ENCODE measurements around the gene CPSF4. TPM values are rescaled to one million over a fixed set of nuclear protein-coding genes. Genes with fewer than 3 reads are reported as not detected.

Gene CPSF4
- total and polyA plus RNA-seq, 5 donors: 16.2 to 21.9 (median 17.9) TPM

DNA sequence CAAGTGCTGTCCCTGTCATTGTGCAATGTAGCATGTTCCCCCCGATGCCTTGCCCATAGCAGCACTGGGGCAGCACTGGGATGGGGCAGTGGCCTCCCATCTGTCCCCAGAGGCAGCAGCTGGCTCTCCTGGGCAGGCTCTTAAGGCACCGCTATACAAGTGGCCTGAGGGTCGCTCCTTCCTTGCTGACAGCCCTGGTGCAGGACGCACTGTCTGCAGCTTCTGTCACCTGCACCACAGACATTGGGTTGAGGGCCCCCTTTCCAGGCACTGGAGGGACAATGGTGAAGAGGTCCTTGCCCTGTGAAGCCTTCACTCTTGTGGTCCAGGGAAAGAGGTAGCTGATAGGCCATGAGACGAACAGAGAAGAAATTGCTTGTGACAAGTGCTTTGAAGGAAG, 10.6 kb downstream of the CPSF4 start:
- intact Hi-C loops (cut with DNase I): no loop called here
- 92% methylated on average over 5 of the region's 5 CpGs for WGBS
- DNase-seq (peak in 1 of 3 donors; percentile 16), ATAC-seq (no peak)
- Histone ChIP-seq H3K4me1 (ENCODE audit: control insufficient read depth, insufficient read depth, low read length) (no peaks in the 10 kb centered on the region), H3K9me3 (ENCODE audit: control insufficient read depth, low read length) (no peaks in the 10 kb centered on the region), H3K4me3 (ENCODE audit: low read length) (no peak overlapping the region), H3K27me3 (ENCODE audit: control insufficient read depth, insufficient read depth) (no peaks in the 10 kb centered on the region), H3K27ac (ENCODE audit: low read length) (no peak overlapping the region)

DNA sequence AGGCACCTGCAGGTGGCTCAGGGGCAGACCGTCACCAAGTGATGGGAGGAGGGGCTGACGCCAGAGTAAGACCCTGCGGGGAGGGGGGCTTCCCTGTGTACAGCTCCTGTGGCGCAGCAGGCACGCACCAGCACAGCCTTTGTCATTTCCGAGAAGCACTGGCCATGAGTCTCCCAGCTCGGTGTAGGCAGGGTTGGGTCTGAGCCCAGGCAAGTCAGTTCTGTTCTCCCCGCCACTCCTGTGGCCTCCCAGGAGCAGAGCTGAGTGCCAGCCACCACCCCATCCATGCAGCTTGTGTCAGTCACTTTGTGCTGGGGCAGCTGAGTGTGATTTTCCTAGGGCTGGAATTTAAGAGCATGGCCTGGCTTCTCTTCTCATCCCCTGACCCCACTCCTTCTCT, 13.2 kb downstream of the CPSF4 start:
- H3K27me3 ChIP-seq (ENCODE audit: control insufficient read depth, insufficient read depth): no peaks in the 10 kb centered on the region
- H3K4me3 ChIP-seq (ENCODE audit: low read length): no peak overlapping the region
- no peak overlapping the region for H3K27ac ChIP-seq (ENCODE audit: low read length)
- DNase-seq (no peak), ATAC-seq (peak; percentile 7 to 22)
- no peaks in the 10 kb centered on the region for H3K4me1 ChIP-seq (ENCODE audit: control insufficient read depth, insufficient read depth, low read length)
- intact Hi-C loops (cut with DNase I): no loop called here
- H3K9me3 ChIP-seq (ENCODE audit: control insufficient read depth, low read length): no peaks in the 10 kb centered on the region
- WGBS: 82% methylated on average over 8 of the region's 8 CpGs

DNA sequence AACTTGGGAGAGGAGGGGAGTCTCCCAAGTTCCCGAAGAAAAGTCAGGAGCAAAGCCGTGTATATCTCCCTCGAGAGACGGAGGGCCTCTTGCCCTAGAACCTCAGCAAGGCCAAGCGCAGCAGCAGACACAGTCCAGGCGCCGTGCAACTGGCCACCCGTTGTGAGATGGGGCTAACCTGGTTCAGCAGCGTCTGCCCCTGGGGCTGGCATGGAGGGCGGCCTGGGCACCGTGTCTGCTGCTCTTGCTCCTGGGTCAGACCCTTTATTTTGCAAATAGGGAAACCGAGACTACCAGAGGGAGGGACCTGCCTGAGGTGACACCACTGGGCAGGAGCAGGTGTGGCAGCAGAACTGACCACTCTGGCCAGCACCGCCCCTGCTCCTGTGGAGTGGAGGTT, 13.8 kb downstream of the CPSF4 start:
- ATAC-seq: peak in 1 of 2 donors; percentile 2
- no peaks in the 10 kb centered on the region for H3K27me3 ChIP-seq (ENCODE audit: control insufficient read depth, insufficient read depth)
- H3K9me3 ChIP-seq (ENCODE audit: control insufficient read depth, low read length): no peaks in the 10 kb centered on the region
- WGBS: 87% methylated on average over 13 of the region's 13 CpGs
- DNase-seq: peak in 1 of 3 donors; percentile 37
- H3K27ac ChIP-seq (ENCODE audit: low read length): no peak overlapping the region
- no peaks in the 10 kb centered on the region for H3K4me1 ChIP-seq (ENCODE audit: control insufficient read depth, insufficient read depth, low read length)
- H3K4me3 ChIP-seq (ENCODE audit: low read length): no peak overlapping the region
- intact Hi-C loops (cut with DNase I): no loop called here

DNA sequence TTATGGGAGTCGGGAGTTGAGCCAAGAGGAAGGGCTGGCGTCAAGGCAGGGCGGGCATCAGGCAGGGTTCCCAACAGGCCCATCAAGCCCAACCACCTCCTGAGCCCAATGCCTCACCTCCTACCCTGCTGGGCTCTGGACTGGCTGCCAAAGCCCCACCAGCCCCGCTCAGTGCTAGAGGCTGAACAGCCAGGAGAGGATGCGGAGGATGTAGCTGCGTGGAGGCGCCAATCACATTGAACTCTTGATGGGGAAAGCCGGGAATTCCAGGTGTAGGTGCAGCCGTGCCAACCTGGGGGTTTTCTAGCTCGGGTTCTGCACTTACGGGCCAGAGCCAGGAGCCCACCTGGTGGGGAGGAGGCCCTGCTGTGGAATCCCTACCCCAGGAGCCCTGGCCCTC, 14.4 kb downstream of the CPSF4 start:
- 83% methylated on average over 11 of the region's 11 CpGs for WGBS
- peak; percentile 10 to 39 for ATAC-seq
- H3K27ac ChIP-seq (ENCODE audit: low read length): no peak overlapping the region
- no peaks in the 10 kb centered on the region for H3K27me3 ChIP-seq (ENCODE audit: control insufficient read depth, insufficient read depth)
- no peak overlapping the region for H3K4me3 ChIP-seq (ENCODE audit: low read length)
- intact Hi-C loops (cut with DNase I): no loop called here
- H3K4me1 ChIP-seq (ENCODE audit: control insufficient read depth, insufficient read depth, low read length): no peaks in the 10 kb centered on the region
- H3K9me3 ChIP-seq (ENCODE audit: control insufficient read depth, low read length): no peaks in the 10 kb centered on the region
- peak in 2 of 3 donors; percentile 43 to 47 for DNase-seq

DNA sequence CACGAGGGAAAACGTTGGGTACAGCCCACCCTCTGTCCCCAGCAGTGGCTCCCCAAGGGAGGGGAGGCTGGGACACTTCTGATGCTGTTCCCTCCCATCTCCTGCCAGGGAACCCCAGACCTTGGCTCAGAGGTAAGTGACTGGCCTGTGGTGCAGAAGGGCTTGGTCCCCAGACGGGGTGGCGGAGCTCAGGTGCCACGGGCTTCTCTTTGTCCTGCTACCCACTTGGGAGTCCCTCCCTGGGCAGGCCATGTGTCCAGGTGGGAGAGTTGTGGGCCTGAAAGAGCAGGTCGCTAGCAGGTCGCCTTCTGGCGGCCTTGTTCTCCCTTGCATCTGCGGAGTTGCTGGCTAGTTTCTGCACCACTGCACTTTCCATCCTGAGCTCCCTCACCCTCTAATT, 17.1 kb downstream of the CPSF4 start:
- Histone ChIP-seq H3K4me3 (ENCODE audit: low read length) (no peak overlapping the region), H3K27me3 (ENCODE audit: control insufficient read depth, insufficient read depth) (no peaks in the 10 kb centered on the region), H3K27ac (ENCODE audit: low read length) (no peak overlapping the region), H3K4me1 (ENCODE audit: control insufficient read depth, insufficient read depth, low read length) (no peaks in the 10 kb centered on the region), H3K9me3 (ENCODE audit: control insufficient read depth, low read length) (no peaks in the 10 kb centered on the region)
- DNase-seq (peak in 1 of 3 donors; percentile 24), ATAC-seq (no peak)
- 78% methylated on average over 9 of the region's 9 CpGs for WGBS
- intact Hi-C loops (cut with DNase I): no loop called here

DNA sequence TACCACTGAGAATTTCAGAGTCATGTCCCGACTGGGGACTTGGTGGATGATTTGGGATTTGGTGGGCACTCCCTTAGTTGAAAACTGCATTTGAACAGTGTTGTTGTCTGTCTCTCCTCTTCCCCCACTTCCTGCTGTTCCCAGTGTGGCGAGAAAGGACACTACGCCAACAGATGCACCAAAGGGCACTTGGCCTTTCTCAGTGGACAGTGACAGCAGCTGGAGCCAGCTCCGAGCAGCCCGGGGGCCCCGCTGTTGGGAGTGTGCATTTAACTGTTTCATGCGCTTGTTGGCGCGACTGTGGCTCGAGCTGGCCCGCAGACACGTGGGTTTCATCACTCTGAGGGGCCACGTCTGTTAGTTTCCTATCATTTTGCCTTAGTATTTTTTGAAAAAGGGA, 17.5 kb downstream of the CPSF4 start:
- Histone ChIP-seq H3K4me1 (ENCODE audit: control insufficient read depth, insufficient read depth, low read length) (no peaks in the 10 kb centered on the region), H3K27ac (ENCODE audit: low read length) (no peak overlapping the region), H3K9me3 (ENCODE audit: control insufficient read depth, low read length) (no peaks in the 10 kb centered on the region), H3K4me3 (ENCODE audit: low read length) (no peak overlapping the region), H3K27me3 (ENCODE audit: control insufficient read depth, insufficient read depth) (no peaks in the 10 kb centered on the region)
- ATAC-seq: no peak
- intact Hi-C loops (cut with DNase I): no loop called here
- WGBS: 60% methylated on average over 13 of the region's 13 CpGs
- DNase-seq: peak in 1 of 3 donors; percentile 54

DNA sequence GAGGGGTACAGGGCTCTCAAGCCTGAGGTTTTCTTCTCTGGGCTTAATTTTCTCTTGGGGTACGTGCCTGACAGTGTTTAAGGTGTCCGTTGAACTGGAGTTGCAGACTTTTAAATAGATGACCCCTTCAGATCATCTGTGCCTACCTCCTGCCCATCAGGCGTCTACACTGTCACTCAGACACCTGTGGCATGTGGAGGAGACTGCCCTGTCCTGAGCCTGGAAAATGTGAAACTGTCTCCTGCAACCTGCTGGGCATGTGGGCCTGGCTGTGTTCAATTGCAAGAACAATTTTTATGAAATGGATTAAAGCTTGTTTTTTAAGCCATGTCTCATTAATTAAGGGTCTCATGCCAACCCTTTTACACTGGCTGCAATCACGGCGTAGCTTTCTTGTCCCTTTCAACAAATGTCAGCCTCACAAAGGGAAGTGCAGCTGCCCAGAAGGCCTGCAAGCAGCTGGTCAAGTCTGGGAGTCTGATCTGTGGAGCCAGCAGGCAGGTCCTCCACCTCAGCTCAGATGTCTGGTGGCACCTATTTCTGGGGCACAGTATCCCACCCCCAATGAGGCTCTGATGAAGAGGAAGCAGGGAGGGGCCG, 18.4 kb downstream of the CPSF4 start:
- Histone ChIP-seq H3K9me3 (ENCODE audit: control insufficient read depth, low read length) (no peaks in the 10 kb centered on the region), H3K4me3 (ENCODE audit: low read length) (no peak overlapping the region), H3K27ac (ENCODE audit: low read length) (no peak overlapping the region), H3K4me1 (ENCODE audit: control insufficient read depth, insufficient read depth, low read length) (no peaks in the 10 kb centered on the region), H3K27me3 (ENCODE audit: control insufficient read depth, insufficient read depth) (no peaks in the 10 kb centered on the region)
- 76% methylated on average over 6 of the region's 6 CpGs for WGBS
- intact Hi-C loops (cut with DNase I): no loop called here
- ATAC-seq (no peak), DNase-seq (no peak)

DNA sequence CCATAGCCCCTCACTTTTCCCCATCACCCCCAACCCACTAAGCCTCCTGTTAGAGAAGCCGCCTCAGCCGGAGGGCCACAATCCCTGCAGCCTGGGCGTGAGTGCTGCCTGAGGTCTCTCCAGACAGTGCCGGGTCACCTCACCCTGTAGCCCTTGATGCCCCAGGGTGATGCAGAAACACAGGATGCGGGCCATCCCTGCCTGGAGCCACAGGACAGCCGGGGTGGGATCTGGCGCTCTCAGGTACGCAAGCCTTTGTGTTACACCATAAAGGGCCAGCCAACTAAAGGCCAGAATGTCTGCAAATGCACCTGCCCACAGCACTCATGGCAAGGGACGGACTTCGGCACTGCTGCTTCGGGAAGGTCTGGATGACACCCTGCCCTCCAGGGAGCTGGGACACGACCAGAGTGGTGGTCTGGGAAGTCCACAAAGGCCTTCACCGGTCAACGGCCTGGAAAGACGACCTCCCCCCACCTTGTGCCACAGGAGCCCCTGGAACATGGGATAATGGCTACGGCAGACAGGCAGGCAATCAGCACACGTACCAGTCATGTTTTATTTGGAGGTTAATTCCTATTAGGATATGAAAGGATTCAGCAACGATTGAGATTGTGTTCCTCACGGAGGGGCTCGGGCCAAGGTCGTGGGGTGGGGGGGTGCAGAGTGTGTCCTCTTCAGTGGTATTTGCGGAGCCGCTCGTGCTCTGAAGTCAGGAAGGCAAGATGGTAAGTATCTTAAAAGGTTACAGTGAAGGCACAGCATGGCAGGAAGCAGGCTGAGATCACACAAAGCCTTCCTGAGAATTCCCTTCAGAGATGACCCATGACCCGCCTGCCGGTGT, 19.1 kb downstream of the CPSF4 start:
- ATAC-seq (peak in 1 of 2 donors; percentile 7), DNase-seq (peak in 1 of 3 donors; percentile 36)
- intact Hi-C loops (cut with DNase I): no loop called here
- H3K4me3 ChIP-seq (ENCODE audit: low read length): no peak overlapping the region
- no peaks in the 10 kb centered on the region for H3K4me1 ChIP-seq (ENCODE audit: control insufficient read depth, insufficient read depth, low read length)
- WGBS: 74% methylated on average over 26 of the region's 26 CpGs
- no peak overlapping the region for H3K27ac ChIP-seq (ENCODE audit: low read length)
- H3K27me3 ChIP-seq (ENCODE audit: control insufficient read depth, insufficient read depth): no peaks in the 10 kb centered on the region
- no peaks in the 10 kb centered on the region for H3K9me3 ChIP-seq (ENCODE audit: control insufficient read depth, low read length)

DNA sequence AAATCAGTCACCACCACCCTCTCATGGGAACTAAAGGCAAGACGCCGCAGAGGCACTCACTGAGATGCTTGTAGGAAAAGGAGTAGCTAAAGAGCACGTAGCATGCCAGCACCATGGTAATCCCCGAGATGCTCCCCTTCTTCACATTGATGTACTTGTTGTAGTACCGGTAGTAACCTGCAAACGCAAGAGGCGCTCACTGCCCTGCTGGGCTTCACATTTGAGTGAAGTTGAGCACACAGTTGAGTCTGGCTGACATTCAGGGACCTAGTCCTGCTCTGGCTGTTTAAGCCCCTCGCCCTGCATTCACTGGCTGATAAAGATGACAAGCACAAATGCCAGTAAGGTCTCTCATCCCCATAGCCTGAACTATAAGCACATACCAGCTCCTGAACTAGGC, 20.3 kb downstream of the CPSF4 start:
- intact Hi-C loops (cut with DNase I): no loop called here

DNA sequence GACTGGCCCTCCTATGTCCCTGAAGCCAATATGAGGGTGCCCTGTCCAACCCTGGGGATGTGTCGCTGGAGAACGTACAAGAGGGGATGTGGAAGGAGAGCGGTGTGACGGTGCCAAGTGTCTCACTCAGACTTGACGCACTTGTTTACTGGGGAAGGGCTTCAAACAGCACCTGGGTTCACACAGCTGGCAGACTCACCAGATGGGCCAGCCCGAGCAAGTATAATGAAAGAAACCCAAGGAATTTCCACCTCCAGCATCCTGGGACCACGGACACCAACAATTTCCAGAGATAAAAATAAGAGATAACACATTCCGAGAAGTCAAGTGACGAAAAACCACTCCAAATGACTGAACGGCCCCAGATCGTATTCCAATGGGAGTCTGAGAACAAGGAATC, 21.9 kb downstream of the CPSF4 start:
- no peaks in the 10 kb centered on the region for H3K27me3 ChIP-seq (ENCODE audit: control insufficient read depth, insufficient read depth)
- H3K4me3 ChIP-seq (ENCODE audit: low read length): no peak overlapping the region
- H3K9me3 ChIP-seq (ENCODE audit: control insufficient read depth, low read length): no peaks in the 10 kb centered on the region
- WGBS: 63% methylated on average over 11 of the region's 11 CpGs
- intact Hi-C loops (cut with DNase I): no loop called here
- H3K27ac ChIP-seq (ENCODE audit: low read length): peak overlapping the region; percentile 25
- H3K4me1 ChIP-seq (ENCODE audit: control insufficient read depth, insufficient read depth, low read length): peaks cover 2% of the 10 kb centered on the region
- DNase-seq (no peak), ATAC-seq (peak in 1 of 2 donors; percentile 7)

More for the DNA sequence above, 20.3 kb downstream of the CPSF4 start:
- Histone ChIP-seq H3K27me3 (ENCODE audit: control insufficient read depth, insufficient read depth) (no peaks in the 10 kb centered on the region), H3K4me3 (ENCODE audit: low read length) (no peak overlapping the region), H3K4me1 (ENCODE audit: control insufficient read depth, insufficient read depth, low read length) (no peaks in the 10 kb centered on the region), H3K9me3 (ENCODE audit: control insufficient read depth, low read length) (no peaks in the 10 kb centered on the region), H3K27ac (ENCODE audit: low read length) (no peak overlapping the region)
- WGBS: 91% methylated on average over 8 of the region's 8 CpGs
- DNase-seq (no peak), ATAC-seq (no peak)

DNA sequence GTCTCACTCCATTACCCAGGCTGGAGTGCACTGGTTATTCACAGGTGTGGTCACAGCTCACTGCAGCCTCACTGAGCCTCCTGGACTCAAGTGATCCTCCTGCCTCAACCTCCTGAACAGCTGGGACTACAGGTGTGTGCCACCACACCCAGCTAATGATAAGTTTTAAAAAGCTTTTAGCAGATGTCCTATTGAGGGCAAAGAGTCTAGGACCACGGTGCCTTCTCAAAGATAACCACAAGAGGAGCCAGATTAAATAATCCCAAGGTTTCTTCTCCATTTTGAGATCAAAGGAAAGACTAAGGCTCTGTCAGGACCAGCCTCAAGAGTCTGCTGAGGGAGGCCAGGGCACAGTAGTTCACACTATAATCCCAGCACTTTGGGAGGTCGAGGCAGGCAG, 22.5 kb downstream of the CPSF4 start:
- Histone ChIP-seq H3K9me3 (ENCODE audit: control insufficient read depth, low read length) (no peaks in the 10 kb centered on the region), H3K27me3 (ENCODE audit: control insufficient read depth, insufficient read depth) (no peaks in the 10 kb centered on the region), H3K4me3 (ENCODE audit: low read length) (no peak overlapping the region), H3K27ac (ENCODE audit: low read length) (no peak overlapping the region), H3K4me1 (ENCODE audit: control insufficient read depth, insufficient read depth, low read length) (peaks cover 2% of the 10 kb centered on the region)
- ATAC-seq (no peak), DNase-seq (no peak)
- 89% methylated on average over 2 of the region's 2 CpGs for WGBS
- intact Hi-C loops (cut with DNase I): no loop called here
